NCI-H345 treated with DMSO at 0.1 percent for 48 hours (cell line): Measurements from ENCODE around the gene TCFL5.

Experiments used
- DNase-seq: peaks from one replicate; lab custom pipeline; 2025; ENCODE audit not compliant: unreplicated experiment; lab: John Stamatoyannopoulos, UW

The TCFL5 gene

GRCh38 chr20:62814060-62814708 is 47.4 kb downstream of the TCFL5 start:
- no peak for DNase-seq

- no peak for DNase-seq
Measured at GRCh38 chr20:62813588-62813987, 48.0 kb downstream of the TCFL5 start.

GRCh38 chr20:62812907-62813200 is 48.8 kb downstream of the TCFL5 start:
- no peak for DNase-seq

GRCh38 chr20:62812181-62812906 is 49.3 kb downstream of the TCFL5 start:
- DNase-seq: no peak

GRCh38 chr20:62811720-62812119 is 49.9 kb downstream of the TCFL5 start:
- no peak for DNase-seq

GRCh38 chr20:62811320-62811719 is 50.3 kb downstream of the TCFL5 start:
- no peak for DNase-seq

GRCh38 chr20:62809530-62810428 is 51.8 kb downstream of the TCFL5 start:
- no peak for DNase-seq

- peak; percentile 33 for DNase-seq
Measured at GRCh38 chr20:62808211-62808865, 53.3 kb downstream of the TCFL5 start.

GRCh38 chr20:62807444-62808210 is 54.0 kb downstream of the TCFL5 start:
- DNase-seq: no peak

GRCh38 chr20:62806383-62807050 is 55.1 kb downstream of the TCFL5 start:
- DNase-seq: no peak

- no peak for DNase-seq
Measured at GRCh38 chr20:62805711-62806382, 55.8 kb downstream of the TCFL5 start.

GRCh38 chr20:62805155-62805710 is 56.4 kb downstream of the TCFL5 start:
- no peak for DNase-seq

GRCh38 chr20:62804627-62805154 is 56.9 kb downstream of the TCFL5 start, which contains the start of gene OGFR:
TSS of gene OGFR (plus strand) at chr20:62804835. CDS start at chr20:62804860, 25 bp downstream.
- no peak for DNase-seq

- no peak for DNase-seq
Measured at GRCh38 chr20:62804021-62804626, 57.5 kb downstream of the TCFL5 start.

GRCh38 chr20:62802026-62802712 is 59.5 kb downstream of the TCFL5 start:
- DNase-seq: no peak

- DNase-seq: no peak
Measured at GRCh38 chr20:62801284-62802010, 60.2 kb downstream of the TCFL5 start.
